Keratinocyte (primary cell): ENCODE measurements around the gene OTOP2. TPM values are rescaled to one million over a fixed set of nuclear protein-coding genes. Genes with fewer than 3 reads are reported as not detected.

Source experiments
- DNase-seq: peaks from one replicate; pipeline ENCODE4 v3.0.0-alpha.2; 2011; ENCODE audit warnings: low read depth, missing footprints, low spot score
- FAIRE-seq: peaks from 2 replicates; lab custom pipeline; 2011; peaks lifted over from hg19 to GRCh38; lab: Jason Lieb, UNC
- H2AFZ ChIP-seq: 2 replicates; pipeline ENCODE4 v1.6.0; 2012; ENCODE audit warnings: low read length, control low read depth, inconsistent platforms; ENCODE audit not compliant: control insufficient read depth
- H3K27ac ChIP-seq: 2 replicates; pipeline ENCODE4 v1.5.1; 2011; ENCODE audit warnings: low read length; ENCODE audit not compliant: control insufficient read depth, insufficient read depth
- H3K27me3 ChIP-seq: 3 replicates; pipeline ENCODE4 v1.6.0; 2011; ENCODE audit warnings: low read length; ENCODE audit not compliant: control insufficient read depth, insufficient read depth; ENCODE audit errors: extremely low read depth
- H3K36me3 ChIP-seq, 2 experiments: 2 replicates in 1 of 2; 3 replicates in 1 of 2; pipeline ENCODE4 v1.5.1; 2011; ENCODE audit warnings: low read length in 2 of 2, mild to moderate bottlenecking in 1 of 2; ENCODE audit not compliant: control insufficient read depth in 2 of 2, insufficient read depth in 2 of 2; ENCODE audit errors: extremely low read depth in 1 of 2
- H3K4me1 ChIP-seq: 3 replicates; pipeline ENCODE4 v1.5.1; 2011; ENCODE audit warnings: low read length; ENCODE audit not compliant: control insufficient read depth, insufficient read depth; ENCODE audit errors: extremely low read depth
- H3K4me2 ChIP-seq: 3 replicates; pipeline ENCODE4 v1.6.0; 2011; ENCODE audit warnings: low read depth, low read length; ENCODE audit not compliant: control insufficient read depth, insufficient read depth; ENCODE audit errors: extremely low read depth
- H3K4me3 ChIP-seq, 3 experiments: fragments of 200-600 bp in 1 of 3; sonication (generic) in 1 of 3; 2 replicates in 2 of 3; 3 replicates in 1 of 3; pipeline ENCODE4 v1.5.1; 2011 to 2016; ENCODE audit warnings: low read length in 3 of 3, mild to moderate bottlenecking in 3 of 3, control low read depth in 2 of 3, inconsistent platforms in 1 of 3, low read depth in 1 of 3, mixed read lengths in 1 of 3, mixed run types in 1 of 3, moderate library complexity in 1 of 3; ENCODE audit not compliant: control insufficient read depth in 2 of 3, insufficient read depth in 2 of 3; ENCODE audit errors: extremely low read depth in 1 of 3
- H3K79me2 ChIP-seq: 2 replicates; pipeline ENCODE4 v1.6.0; 2012; ENCODE audit warnings: low read length; ENCODE audit not compliant: control insufficient read depth, insufficient read depth
- H3K9ac ChIP-seq: 3 replicates; pipeline ENCODE4 v1.6.0; 2011; ENCODE audit warnings: low read length; ENCODE audit not compliant: control insufficient read depth, insufficient read depth; ENCODE audit errors: extremely low read depth
- H3K9me1 ChIP-seq: 3 replicates; pipeline ENCODE4 v1.6.0; 2011; ENCODE audit warnings: low read length; ENCODE audit not compliant: control insufficient read depth, insufficient read depth; ENCODE audit errors: extremely low read depth
- H3K9me3 ChIP-seq: 2 replicates; pipeline ENCODE4 v1.5.1; 2012; ENCODE audit warnings: low read depth, low read length; ENCODE audit not compliant: control insufficient read depth
- H4K20me1 ChIP-seq: 3 replicates; pipeline ENCODE4 v1.6.0; 2011; ENCODE audit warnings: low read length; ENCODE audit not compliant: control insufficient read depth, insufficient read depth; ENCODE audit errors: extremely low read depth
- EZH2 ChIP-seq: IDR thresholded peaks from one replicate; pipeline ENCODE4 v1.6.1; 2012; ENCODE audit warnings: inconsistent platforms, mild to moderate bottlenecking, low read length, moderate library complexity
- dilution Hi-C: fragments of 300-500 bp; cut with MboI; formaldehyde crosslinking; loops from one replicate; pipeline ENCODE4 v1.7.0; 2020; ENCODE audit warnings: low sequenced_read_pairs; ENCODE audit not compliant: extremely low pct_ligation_motif_present
- polyA plus RNA-seq, 5 experiments: library from polyadenylated mRNA; depleted of rRNA in 3 of 5; stranded (reverse) in 3 of 5; stranded (forward) in 1 of 5; unstranded in 1 of 5; fragments of >200 nt; gene quantifications; 1 replicate in 1 of 5; 2 replicates in 3 of 5; 3 replicates in 1 of 5; pipeline versions ENCODE4 v1.2.1 to v1.2.3, GENCODE V29; 2011 to 2012; ENCODE audit warnings: missing spikeins in 2 of 5, low read depth in 1 of 5, low replicate concordance in 1 of 5
- TF ChIP-seq, protein P1 (sequence below), 3 experiments: IDR thresholded peaks in 1 of 3; conservative IDR thresholded peaks in 1 of 3; optimal IDR thresholded peaks in 1 of 3; 2 replicates in 2 of 3; 3 replicates in 1 of 3; pipeline versions ENCODE3 to v1.5.1; 2011; ENCODE audit warnings: low read length in 3 of 3, mild to moderate bottlenecking in 3 of 3, moderate library complexity in 2 of 3, control low read depth in 1 of 3, inconsistent platforms in 1 of 3; ENCODE audit not compliant: insufficient read depth in 2 of 3; ENCODE audit errors: extremely low read depth in 1 of 3

Gene OTOP2
- polyA plus RNA-seq, 1 donor (not counting 4 experiments of a cell fraction or from before 2014, with no cell fraction given) = not detected

DNA sequence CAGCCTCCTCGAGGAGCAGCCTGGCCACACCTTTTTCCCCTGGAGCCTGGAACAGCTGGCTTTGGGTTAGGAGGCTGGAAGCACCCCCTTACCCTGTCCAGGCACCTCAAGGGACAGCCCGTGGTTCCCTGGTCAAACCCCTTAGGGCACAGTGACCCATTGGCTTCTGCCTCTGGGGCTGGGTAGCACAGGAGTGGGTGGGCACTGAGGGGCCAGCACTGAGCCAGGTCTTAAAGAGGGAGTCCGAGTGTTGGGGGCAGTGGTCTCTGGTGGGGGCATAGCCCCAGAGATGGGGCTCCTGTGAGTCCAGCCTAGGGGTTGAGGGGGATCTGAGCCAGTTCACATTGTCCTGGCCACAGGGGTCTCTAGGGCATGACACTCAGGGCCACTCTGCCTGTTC, 27.0 kb downstream of the OTOP2 start:
- H3K4me2 ChIP-seq = no peak overlapping the region
- no peak for FAIRE-seq
- no peaks in the 10 kb centered on the region for H3K9me1 ChIP-seq
- H3K9ac ChIP-seq = no peak overlapping the region
- H3K4me1 ChIP-seq = no peaks in the 10 kb centered on the region
- H3K27ac ChIP-seq = no peak overlapping the region
- H3K4me3 ChIP-seq = no peak overlapping the region
- H2AFZ ChIP-seq = no peak overlapping the region
- dilution Hi-C loops = no loop called here
- no peak for DNase-seq
- no peaks in the 10 kb centered on the region for H3K79me2 ChIP-seq
- TF ChIP-seq, protein P1, sequence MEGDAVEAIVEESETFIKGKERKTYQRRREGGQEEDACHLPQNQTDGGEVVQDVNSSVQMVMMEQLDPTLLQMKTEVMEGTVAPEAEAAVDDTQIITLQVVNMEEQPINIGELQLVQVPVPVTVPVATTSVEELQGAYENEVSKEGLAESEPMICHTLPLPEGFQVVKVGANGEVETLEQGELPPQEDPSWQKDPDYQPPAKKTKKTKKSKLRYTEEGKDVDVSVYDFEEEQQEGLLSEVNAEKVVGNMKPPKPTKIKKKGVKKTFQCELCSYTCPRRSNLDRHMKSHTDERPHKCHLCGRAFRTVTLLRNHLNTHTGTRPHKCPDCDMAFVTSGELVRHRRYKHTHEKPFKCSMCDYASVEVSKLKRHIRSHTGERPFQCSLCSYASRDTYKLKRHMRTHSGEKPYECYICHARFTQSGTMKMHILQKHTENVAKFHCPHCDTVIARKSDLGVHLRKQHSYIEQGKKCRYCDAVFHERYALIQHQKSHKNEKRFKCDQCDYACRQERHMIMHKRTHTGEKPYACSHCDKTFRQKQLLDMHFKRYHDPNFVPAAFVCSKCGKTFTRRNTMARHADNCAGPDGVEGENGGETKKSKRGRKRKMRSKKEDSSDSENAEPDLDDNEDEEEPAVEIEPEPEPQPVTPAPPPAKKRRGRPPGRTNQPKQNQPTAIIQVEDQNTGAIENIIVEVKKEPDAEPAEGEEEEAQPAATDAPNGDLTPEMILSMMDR (optimal IDR thresholded peaks at IDR 0.05 in 1 of 3, IDR thresholded peaks at IDR 0.05 in 1 of 3, conservative IDR thresholded peaks at IDR 0.05 in 1 of 3; ENCODE audit: extremely low read depth in 1 of 3, insufficient read depth in 2 of 3, low read length in 3 of 3) = no peak
- H4K20me1 ChIP-seq = no peaks in the 10 kb centered on the region
- peaks cover under 1% of the 10 kb centered on the region for H3K27me3 ChIP-seq
- no peaks in the 10 kb centered on the region for H3K36me3 ChIP-seq
- H3K9me3 ChIP-seq = no peaks in the 10 kb centered on the region

DNA sequence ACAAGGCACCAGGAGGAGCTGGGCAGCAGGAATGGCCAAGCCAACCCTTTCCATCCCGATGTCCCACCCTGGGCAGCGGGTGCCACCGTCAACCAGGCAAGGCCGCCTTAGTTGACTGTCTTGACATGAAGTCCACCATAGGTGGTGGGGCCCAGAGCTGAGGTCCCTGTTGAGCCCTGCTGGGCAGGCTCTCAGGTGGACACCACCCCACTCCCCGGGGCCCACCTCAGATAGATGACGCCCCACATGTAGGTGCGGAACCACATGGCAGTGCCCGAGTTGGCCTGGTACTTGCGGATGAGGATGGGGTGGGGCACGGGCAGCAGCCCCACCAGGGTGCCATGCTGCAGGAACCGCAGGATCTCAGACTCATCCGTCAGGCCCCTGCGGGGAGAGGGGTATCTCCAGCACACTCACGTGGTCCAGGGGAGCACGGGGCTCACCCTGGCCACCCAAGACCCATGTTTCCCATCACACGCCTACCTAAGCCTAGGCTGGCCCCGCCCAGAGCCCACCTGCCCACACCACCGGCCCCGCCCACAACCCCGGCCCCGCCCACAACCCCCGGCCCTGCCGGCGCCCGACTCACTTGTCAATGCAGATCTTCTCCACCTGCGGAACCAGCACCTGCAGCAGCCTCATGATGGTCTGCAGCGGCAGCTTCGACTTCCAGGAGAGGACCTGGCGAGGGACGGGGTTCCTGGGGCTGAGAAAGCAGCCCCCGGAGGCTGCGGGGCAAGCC, 27.8 kb downstream of the OTOP2 start:
- dilution Hi-C loops = no loop called here
- DNase-seq (no peak), FAIRE-seq (no peak)
- Histone ChIP-seq H3K4me3 (no peak overlapping the region), H3K4me2 (no peak overlapping the region), H3K27ac (no peak overlapping the region), H2AFZ (no peak overlapping the region), H3K27me3 (peaks cover 6% of the 10 kb centered on the region), H3K9me1 (no peaks in the 10 kb centered on the region), H3K9ac (no peak overlapping the region), H3K9me3 (peaks cover 3% of the 10 kb centered on the region), H4K20me1 (no peaks in the 10 kb centered on the region), H3K4me1 (no peaks in the 10 kb centered on the region), H3K79me2 (no peaks in the 10 kb centered on the region), H3K36me3 (no peaks in the 10 kb centered on the region)
- TF ChIP-seq, protein P1 (optimal IDR thresholded peaks at IDR 0.05 in 1 of 3, IDR thresholded peaks at IDR 0.05 in 1 of 3, conservative IDR thresholded peaks at IDR 0.05 in 1 of 3; ENCODE audit: extremely low read depth in 1 of 3, insufficient read depth in 2 of 3, low read length in 3 of 3) = no peak
- no peak for TF ChIP-seq EZH2
